GM12878 (cell line): ENCODE measurements around the gene TBCB.

Source experiments
- ATF2 ChIP-seq: IDR thresholded peaks from 2 replicates; pipeline ENCODE4 v1.6.1; 2012; ENCODE audit warnings: low read length, inconsistent platforms
- BCL3 ChIP-seq: IDR thresholded peaks from 2 replicates; pipeline ENCODE4 v1.6.1; 2011; ENCODE audit warnings: borderline replicate concordance, low read depth, mild to moderate bottlenecking, moderate library complexity, low read length; ENCODE audit not compliant: insufficient read depth, poor library complexity, severe bottlenecking
- CTCF ChIP-seq, 3 experiments: IDR thresholded peaks in 2 of 3; conservative IDR thresholded peaks in 1 of 3; 2 replicates each; pipeline ENCODE4 v1.5.1; 2011; ENCODE audit warnings: low read depth in 3 of 3, low read length in 3 of 3, mild to moderate bottlenecking in 3 of 3, control low read depth in 2 of 3, moderate library complexity in 2 of 3, inconsistent platforms in 1 of 3, mixed read lengths in 1 of 3; ENCODE audit not compliant: control insufficient read depth in 2 of 3, insufficient read depth in 1 of 3; ENCODE audit errors: extremely low read depth in 1 of 3
- EGR1 ChIP-seq, 2 experiments: IDR thresholded peaks; 1 replicate in 1 of 2; 2 replicates in 1 of 2; pipeline ENCODE4 v1.6.1; 2011 to 2012; ENCODE audit warnings: low read depth in 2 of 2, low read length in 2 of 2, borderline replicate concordance in 1 of 2, mild to moderate bottlenecking in 1 of 2, moderate library complexity in 1 of 2
- EP300 ChIP-seq, 2 experiments: fragments of 150-350 bp in 1 of 2; IDR thresholded peaks; 2 replicates each; pipeline ENCODE4 v1.6.1; 2011 to 2012; ENCODE audit warnings: low read depth in 2 of 2, low read length in 2 of 2, borderline replicate concordance in 1 of 2, improper control_type of control experiment in 1 of 2, inconsistent platforms in 1 of 2; ENCODE audit not compliant: control insufficient read depth in 1 of 2
- KDM1A ChIP-seq: fragments of 200-600 bp; sonication (generic); IDR thresholded peaks from 2 replicates; pipeline ENCODE4 v1.6.1; 2016; ENCODE audit warnings: borderline replicate concordance
- PBX3 ChIP-seq: IDR thresholded peaks from 2 replicates; pipeline ENCODE4 v1.6.1; 2011; ENCODE audit warnings: mild to moderate bottlenecking, low read depth, low read length, moderate library complexity; ENCODE audit not compliant: insufficient replicate concordance
- POLR2AphosphoS2 ChIP-seq: IDR thresholded peaks from 2 replicates; pipeline ENCODE4 v1.6.1; 2011; ENCODE audit warnings: low read depth, mild to moderate bottlenecking, low read length, improper control_type of control experiment, moderate library complexity
- POLR2AphosphoS5 ChIP-seq: IDR thresholded peaks from 2 replicates; pipeline ENCODE4 v1.6.1; 2011; ENCODE audit warnings: mild to moderate bottlenecking, low read length, inconsistent platforms
- POU2F2 ChIP-seq: IDR thresholded peaks from 3 replicates; pipeline ENCODE4 v1.6.1; 2011; ENCODE audit warnings: low read depth, mild to moderate bottlenecking, low read length, borderline replicate concordance
- RFX5 ChIP-seq: IDR thresholded peaks from 2 replicates; pipeline ENCODE4 v1.6.1; 2011; ENCODE audit warnings: low read depth, low read length, improper control_type of control experiment
- SREBF1 ChIP-seq: IDR thresholded peaks from 2 replicates; pipeline ENCODE4 v1.6.1; 2012; ENCODE audit warnings: mild to moderate bottlenecking, low read length
- USF2 ChIP-seq: IDR thresholded peaks from 2 replicates; pipeline ENCODE4 v1.6.1; 2011; ENCODE audit warnings: low read depth, low read length, improper control_type of control experiment, borderline replicate concordance
- ZNF274 ChIP-seq: IDR thresholded peaks from one replicate; pipeline ENCODE4 v1.8.0; 2011; ENCODE audit not compliant: insufficient read length, insufficient read depth

- no peak for TF ChIP-seq EP300 (IDR thresholded peaks at IDR 0.05; ENCODE audit: borderline replicate concordance in 1 of 2, control insufficient read depth in 1 of 2, low read depth in 2 of 2, low read length in 2 of 2)
- TF ChIP-seq POLR2AphosphoS5, result no peak
- TF ChIP-seq ATF2, result no peak
- no peak for TF ChIP-seq POU2F2
- TF ChIP-seq PBX3, result no peak
- TF ChIP-seq USF2, result no peak
- TF ChIP-seq SREBF1, result no peak
- no peak for TF ChIP-seq ZNF274
- TF ChIP-seq KDM1A, result no peak
- no peak for TF ChIP-seq RFX5
- no peak for TF ChIP-seq POLR2AphosphoS2
- TF ChIP-seq BCL3, result no peak
- TF ChIP-seq CTCF (IDR thresholded peaks at IDR 0.05 in 2 of 3, conservative IDR thresholded peaks at IDR 0.05 in 1 of 3; ENCODE audit: control insufficient read depth in 2 of 3, extremely low read depth in 1 of 3, insufficient read depth in 1 of 3, low read depth in 3 of 3, low read length in 3 of 3), result no peak
- no peak for TF ChIP-seq EGR1 (IDR thresholded peaks at IDR 0.05; ENCODE audit: borderline replicate concordance in 1 of 2, low read depth in 2 of 2, low read length in 2 of 2)
These were observed 26.0 kb downstream of the TBCB start for GRCh38 chr19:36141039-36141927.
